ENCODE results near the gene FREY1. TPM values are rescaled to one million over a fixed set of nuclear protein-coding genes. Genes with fewer than 3 reads are reported as not detected.

Gene FREY1
- total RNA-seq, 1 donor from 2014 or later, result not detected

DNA sequence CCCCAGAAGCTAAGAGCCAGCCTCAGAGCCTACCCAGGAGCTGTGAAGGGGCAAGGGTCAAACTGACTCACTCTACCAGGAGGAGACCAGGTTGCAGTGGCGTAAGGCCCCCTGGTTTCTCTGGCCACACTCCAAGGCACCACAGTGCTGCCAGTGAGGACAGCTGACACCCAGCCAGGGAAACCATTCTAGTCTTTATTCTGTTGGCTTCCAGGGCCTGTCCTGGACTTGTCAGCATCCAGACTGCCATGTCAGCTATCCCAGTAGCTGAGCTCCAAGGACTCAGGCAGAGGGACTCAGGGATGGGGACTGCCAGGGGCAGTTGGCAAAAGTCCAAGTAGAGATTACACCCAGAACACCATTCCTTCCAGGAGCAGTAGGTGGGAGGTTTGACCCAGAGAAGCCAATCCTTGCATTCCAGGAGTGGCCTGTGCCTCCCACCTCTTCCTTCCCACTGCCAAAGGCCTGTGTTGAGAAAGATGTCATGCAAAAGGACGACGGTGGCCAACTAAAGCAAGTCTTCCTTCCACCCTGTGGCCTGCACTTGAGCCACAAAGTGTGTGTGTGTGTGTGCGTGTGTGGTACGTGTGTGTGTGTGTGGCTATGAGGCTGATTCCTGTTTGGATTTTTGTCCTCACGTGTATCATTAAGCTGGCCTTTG, 25.2 kb downstream of the FREY1 start:
- Histone ChIP-seq H3K27ac (replicated peaks) (no peak overlapping the region), H3K27me3 (ENCODE audit: low read depth) (no peaks in the 10 kb centered on the region), H3K4me1 (peaks cover 27% of the 10 kb centered on the region), H3K4me3 (no peak overlapping the region), H3K9me3 (replicated peaks) (no peaks in the 10 kb centered on the region), H3K36me3 (peaks cover 56% of the 10 kb centered on the region)
- intact Hi-C loops (cut with micrococcal nuclease), result no loop called here
- no peak for TF ChIP-seq CTCF (IDR thresholded peaks at IDR 0.05; ENCODE audit: borderline replicate concordance)
- DNase-seq, result no peak

GRCh38 chr11:45880772-45881570, 26.1 kb downstream of the FREY1 start:
- Histone ChIP-seq H3K4me3 (no peak overlapping the region), H3K4me1 (peaks cover 33% of the 10 kb centered on the region), H3K27me3 (ENCODE audit: low read depth) (no peaks in the 10 kb centered on the region), H3K27ac (replicated peaks) (no peak overlapping the region), H3K9me3 (replicated peaks) (no peaks in the 10 kb centered on the region), H3K36me3 (peaks cover 60% of the 10 kb centered on the region)
- intact Hi-C loops (cut with micrococcal nuclease), result no loop called here
- no peak for DNase-seq
- TF ChIP-seq CTCF (IDR thresholded peaks at IDR 0.05; ENCODE audit: borderline replicate concordance), result no peak

- Histone ChIP-seq H3K4me1 (peaks cover 36% of the 10 kb centered on the region), H3K36me3 (peaks cover 70% of the 10 kb centered on the region), H3K27ac (replicated peaks) (no peak overlapping the region), H3K9me3 (replicated peaks) (no peaks in the 10 kb centered on the region), H3K4me3 (no peak overlapping the region), H3K27me3 (ENCODE audit: low read depth) (no peaks in the 10 kb centered on the region)
- intact Hi-C loops (cut with micrococcal nuclease), result no loop called here
- TF ChIP-seq CTCF (IDR thresholded peaks at IDR 0.05; ENCODE audit: borderline replicate concordance), result no peak
- DNase-seq, result no peak
Measured at GRCh38 chr11:45879803-45880686, 27.0 kb downstream of the FREY1 start.

GRCh38 chr11:45877845-45878244, 29.2 kb downstream of the FREY1 start:
- Histone ChIP-seq H3K4me1 (peaks cover 36% of the 10 kb centered on the region), H3K27me3 (ENCODE audit: low read depth) (no peaks in the 10 kb centered on the region), H3K27ac (replicated peaks) (no peak overlapping the region), H3K36me3 (peaks cover 92% of the 10 kb centered on the region), H3K9me3 (replicated peaks) (no peaks in the 10 kb centered on the region), H3K4me3 (no peak overlapping the region)
- TF ChIP-seq CTCF (IDR thresholded peaks at IDR 0.05; ENCODE audit: borderline replicate concordance), result no peak
- DNase-seq, result no peak
- intact Hi-C loops (cut with micrococcal nuclease), result no loop called here

GRCh38 chr11:45877221-45877620, 29.9 kb downstream of the FREY1 start:
- no peak for TF ChIP-seq CTCF (IDR thresholded peaks at IDR 0.05; ENCODE audit: borderline replicate concordance)
- Histone ChIP-seq H3K9me3 (replicated peaks) (no peaks in the 10 kb centered on the region), H3K36me3 (peaks cover 91% of the 10 kb centered on the region), H3K27ac (replicated peaks) (peak overlapping the region; percentile 55), H3K4me3 (no peak overlapping the region), H3K4me1 (peaks cover 36% of the 10 kb centered on the region), H3K27me3 (ENCODE audit: low read depth) (no peaks in the 10 kb centered on the region)
- DNase-seq, result no peak
- intact Hi-C loops (cut with micrococcal nuclease), result no loop called here

Data from left ventricle myocardium inferior (tissue), 1 donor.